ENCODE measurements around the gene DAD1. TPM values are rescaled to one million over a fixed set of nuclear protein-coding genes. Genes with fewer than 3 reads are reported as not detected.

DAD1 gene
- total RNA-seq, 1 donor from 2014 or later: 236 TPM

GRCh38 chr14:22542360-22542759, 46.7 kb downstream of the DAD1 start:
- FAIRE-seq (no peak), DNase-seq (ENCODE audit: low read depth) (peak; percentile 40)
- no peaks in the 10 kb centered on the region for H3K27me3 ChIP-seq (ENCODE audit: control insufficient read depth, insufficient read depth, low read length)
- H3K4me3 ChIP-seq (ENCODE audit: low read depth, low read length): no peak overlapping the region
- H3K36me3 ChIP-seq (ENCODE audit: control insufficient read depth, insufficient read depth, low read length): no peaks in the 10 kb centered on the region
- TF ChIP-seq, protein P1, sequence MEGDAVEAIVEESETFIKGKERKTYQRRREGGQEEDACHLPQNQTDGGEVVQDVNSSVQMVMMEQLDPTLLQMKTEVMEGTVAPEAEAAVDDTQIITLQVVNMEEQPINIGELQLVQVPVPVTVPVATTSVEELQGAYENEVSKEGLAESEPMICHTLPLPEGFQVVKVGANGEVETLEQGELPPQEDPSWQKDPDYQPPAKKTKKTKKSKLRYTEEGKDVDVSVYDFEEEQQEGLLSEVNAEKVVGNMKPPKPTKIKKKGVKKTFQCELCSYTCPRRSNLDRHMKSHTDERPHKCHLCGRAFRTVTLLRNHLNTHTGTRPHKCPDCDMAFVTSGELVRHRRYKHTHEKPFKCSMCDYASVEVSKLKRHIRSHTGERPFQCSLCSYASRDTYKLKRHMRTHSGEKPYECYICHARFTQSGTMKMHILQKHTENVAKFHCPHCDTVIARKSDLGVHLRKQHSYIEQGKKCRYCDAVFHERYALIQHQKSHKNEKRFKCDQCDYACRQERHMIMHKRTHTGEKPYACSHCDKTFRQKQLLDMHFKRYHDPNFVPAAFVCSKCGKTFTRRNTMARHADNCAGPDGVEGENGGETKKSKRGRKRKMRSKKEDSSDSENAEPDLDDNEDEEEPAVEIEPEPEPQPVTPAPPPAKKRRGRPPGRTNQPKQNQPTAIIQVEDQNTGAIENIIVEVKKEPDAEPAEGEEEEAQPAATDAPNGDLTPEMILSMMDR (IDR thresholded peaks at IDR 0.05; ENCODE audit: insufficient read depth, low read length, severe bottlenecking): no peak

- no peaks in the 10 kb centered on the region for H3K27me3 ChIP-seq (ENCODE audit: control insufficient read depth, insufficient read depth, low read length)
- H3K36me3 ChIP-seq (ENCODE audit: control insufficient read depth, insufficient read depth, low read length): no peaks in the 10 kb centered on the region
- TF ChIP-seq, protein P1 (IDR thresholded peaks at IDR 0.05; ENCODE audit: insufficient read depth, low read length, severe bottlenecking): no peak
- no peak for FAIRE-seq
- H3K4me3 ChIP-seq (ENCODE audit: low read depth, low read length): no peak overlapping the region
- DNase-seq (ENCODE audit: low read depth): no peak
Measured at GRCh38 chr14:22541721-22542120, 47.3 kb downstream of the DAD1 start.

DNA sequence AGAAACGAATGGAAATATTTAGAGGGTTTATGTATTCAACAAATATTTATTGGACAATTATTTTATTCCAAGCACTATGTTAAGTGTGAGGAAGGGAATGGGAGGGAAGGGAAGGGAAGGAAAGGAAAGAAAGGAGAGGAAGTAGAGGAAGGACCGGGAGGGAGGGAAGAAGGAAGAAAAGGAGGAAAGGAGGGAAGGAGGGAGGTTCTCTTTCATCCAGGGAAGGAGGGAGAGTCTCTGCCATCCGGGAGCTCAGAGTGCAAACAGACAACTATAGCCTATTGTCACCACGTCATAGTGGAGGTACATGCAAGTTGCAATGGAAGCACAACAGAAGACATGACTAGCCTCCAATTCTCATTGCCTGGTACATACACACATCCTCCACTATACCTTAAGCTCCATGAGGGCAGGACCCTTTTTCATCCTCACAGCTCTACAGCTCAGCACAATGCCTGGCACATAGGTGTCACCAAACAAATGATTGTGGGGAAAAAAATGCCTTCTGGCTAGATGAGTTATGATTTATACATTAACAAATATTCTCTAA, 48.1 kb downstream of the DAD1 start:
- FAIRE-seq: no peak
- DNase-seq (ENCODE audit: low read depth): no peak
- Histone ChIP-seq H3K36me3 (ENCODE audit: control insufficient read depth, insufficient read depth, low read length) (no peaks in the 10 kb centered on the region), H3K4me3 (ENCODE audit: low read depth, low read length) (no peak overlapping the region), H3K27me3 (ENCODE audit: control insufficient read depth, insufficient read depth, low read length) (no peaks in the 10 kb centered on the region)
- TF ChIP-seq, protein P1 (IDR thresholded peaks at IDR 0.05; ENCODE audit: insufficient read depth, low read length, severe bottlenecking): no peak

DNA sequence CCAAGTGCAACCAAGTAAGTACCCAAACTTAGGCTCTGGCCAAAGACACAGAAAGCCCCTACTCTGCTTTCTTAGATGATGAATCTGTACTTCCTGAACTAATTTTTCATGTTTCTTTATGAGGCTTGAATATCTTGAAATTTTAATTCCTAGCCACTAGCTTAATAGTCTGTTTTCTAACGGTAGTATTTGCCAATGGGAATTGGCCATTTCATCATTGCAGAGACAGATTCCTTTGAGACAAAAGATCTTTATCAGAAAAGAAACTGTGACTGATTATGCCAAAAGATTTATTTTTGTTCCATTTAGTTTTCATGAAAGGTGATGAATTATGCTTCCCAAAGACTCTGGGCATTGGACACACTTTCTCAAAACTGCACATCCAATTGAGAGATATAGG, 48.7 kb downstream of the DAD1 start:
- H3K36me3 ChIP-seq (ENCODE audit: control insufficient read depth, insufficient read depth, low read length): no peaks in the 10 kb centered on the region
- no peak for FAIRE-seq
- H3K27me3 ChIP-seq (ENCODE audit: control insufficient read depth, insufficient read depth, low read length): no peaks in the 10 kb centered on the region
- no peak overlapping the region for H3K4me3 ChIP-seq (ENCODE audit: low read depth, low read length)
- DNase-seq (ENCODE audit: low read depth): no peak
- TF ChIP-seq, protein P1 (IDR thresholded peaks at IDR 0.05; ENCODE audit: insufficient read depth, low read length, severe bottlenecking): no peak

DNA sequence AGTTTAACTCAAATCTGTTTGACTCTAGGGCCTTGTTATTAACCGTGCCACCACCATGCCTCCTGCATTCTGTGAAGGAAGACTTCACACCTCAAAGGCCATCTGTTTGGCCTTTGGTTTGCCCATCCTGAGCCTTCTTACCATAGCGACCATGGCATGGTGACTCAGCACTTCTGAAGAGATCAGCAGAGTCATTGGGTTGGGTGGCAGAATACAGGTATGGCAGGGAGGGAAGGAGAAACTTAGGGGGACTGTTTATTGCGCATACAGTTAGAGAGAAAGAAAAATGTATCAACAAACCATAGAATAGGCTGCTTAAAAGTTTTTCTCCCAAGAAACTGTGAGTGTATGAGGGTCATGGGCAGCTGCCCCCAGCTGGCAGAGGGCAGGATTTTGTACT, 49.2 kb downstream of the DAD1 start:
- no peaks in the 10 kb centered on the region for H3K27me3 ChIP-seq (ENCODE audit: control insufficient read depth, insufficient read depth, low read length)
- no peaks in the 10 kb centered on the region for H3K36me3 ChIP-seq (ENCODE audit: control insufficient read depth, insufficient read depth, low read length)
- FAIRE-seq (no peak), DNase-seq (ENCODE audit: low read depth) (no peak)
- H3K4me3 ChIP-seq (ENCODE audit: low read depth, low read length): no peak overlapping the region
- TF ChIP-seq, protein P1 (IDR thresholded peaks at IDR 0.05; ENCODE audit: insufficient read depth, low read length, severe bottlenecking): no peak

DNA sequence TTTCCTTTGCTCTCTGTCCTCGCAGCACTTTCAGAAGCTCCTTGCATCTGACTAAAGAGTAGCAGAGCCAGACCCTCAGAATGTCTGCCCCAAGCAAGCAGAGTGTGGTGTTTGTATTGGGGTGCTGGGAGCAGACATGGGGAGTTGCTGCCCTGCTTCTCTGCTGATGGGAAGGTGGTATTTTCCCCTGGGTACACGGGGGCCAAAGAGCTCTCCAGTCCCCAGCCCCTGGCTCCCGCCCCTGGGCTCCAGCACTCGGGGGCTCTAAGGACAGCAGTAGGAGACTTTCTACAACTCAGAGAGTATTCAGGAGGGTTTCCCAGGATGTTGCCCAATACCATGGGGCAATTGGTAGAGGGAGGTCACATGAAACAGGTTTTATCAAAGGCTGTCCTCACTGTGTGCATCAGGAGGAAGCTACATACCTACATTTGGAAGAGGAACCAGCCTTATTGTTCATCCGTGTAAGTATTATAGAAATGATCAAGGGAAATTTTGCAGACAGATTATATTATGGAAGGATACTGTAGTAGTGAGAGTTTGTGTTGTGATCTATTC, 50.3 kb downstream of the DAD1 start:
- TF ChIP-seq, protein P1 (IDR thresholded peaks at IDR 0.05; ENCODE audit: insufficient read depth, low read length, severe bottlenecking): no peak
- FAIRE-seq (no peak), DNase-seq (ENCODE audit: low read depth) (no peak)
- Histone ChIP-seq H3K36me3 (ENCODE audit: control insufficient read depth, insufficient read depth, low read length) (no peaks in the 10 kb centered on the region), H3K4me3 (ENCODE audit: low read depth, low read length) (no peak overlapping the region), H3K27me3 (ENCODE audit: control insufficient read depth, insufficient read depth, low read length) (no peaks in the 10 kb centered on the region)
